ENCODE results near the gene GNB1L.
A peak's percentile ranks its signal among the peaks of the same experiment; 100 is the strongest.

Gene GNB1L, protein sequence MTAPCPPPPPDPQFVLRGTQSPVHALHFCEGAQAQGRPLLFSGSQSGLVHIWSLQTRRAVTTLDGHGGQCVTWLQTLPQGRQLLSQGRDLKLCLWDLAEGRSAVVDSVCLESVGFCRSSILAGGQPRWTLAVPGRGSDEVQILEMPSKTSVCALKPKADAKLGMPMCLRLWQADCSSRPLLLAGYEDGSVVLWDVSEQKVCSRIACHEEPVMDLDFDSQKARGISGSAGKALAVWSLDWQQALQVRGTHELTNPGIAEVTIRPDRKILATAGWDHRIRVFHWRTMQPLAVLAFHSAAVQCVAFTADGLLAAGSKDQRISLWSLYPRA

DNA sequence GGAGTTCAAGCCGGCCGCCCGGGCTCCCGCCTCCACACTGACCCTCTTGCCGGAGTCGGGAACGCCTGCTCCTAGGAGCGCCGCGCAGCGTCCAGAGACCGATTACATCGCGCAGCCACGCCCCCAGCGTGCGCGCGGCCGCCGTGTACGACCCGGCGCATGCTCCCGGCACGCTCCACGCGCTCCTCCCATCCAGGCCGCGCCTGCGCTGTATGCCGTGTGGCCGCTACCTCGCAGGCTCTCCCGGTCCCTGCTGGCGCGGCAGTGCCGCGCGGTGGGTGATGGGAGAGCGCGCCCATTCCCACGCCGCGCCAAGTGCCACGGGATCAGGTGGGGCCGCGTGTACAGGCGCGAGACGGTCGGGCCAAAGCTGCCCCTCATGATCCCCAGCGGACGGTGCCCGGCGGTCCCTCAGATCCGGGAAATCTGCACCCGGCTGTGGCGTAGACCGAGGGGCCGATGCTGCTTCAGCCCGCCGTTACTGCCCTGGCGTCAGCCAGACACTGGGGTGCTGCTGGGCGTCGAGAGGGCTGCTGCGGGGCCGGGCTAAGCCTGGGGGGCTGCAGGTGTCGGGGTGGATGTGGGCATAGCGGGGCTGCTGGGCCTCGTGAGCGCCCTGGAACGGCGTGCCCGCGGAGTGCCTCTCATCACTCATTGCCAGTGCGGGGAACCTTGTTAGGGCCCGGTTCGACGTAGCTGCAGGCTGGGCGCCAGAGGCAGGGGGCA lies at the start of gene GNB1L, which contains the start of gene RTL10:
GNB1L (minus strand) TSS at position 97 of the 726 bp plus-strand sequence. CDS start 33,519 bp downstream, outside the sequence.
RTL10 (minus strand) TSS at position 97 of the 726 bp plus-strand sequence. CDS start 2,613 bp downstream, outside the sequence.
- DNase-seq (ENCODE audit: low spot score in 2 of 2) (peak; percentile 89 to 92), ATAC-seq (ENCODE audit: low read depth) (peak; percentile 92)
- Mint-ChIP-seq H3K36me3 (peaks cover 7% of the 10 kb centered on the region), H3K27ac (peak within 1 kb of the TSS; percentile 89), H3K4me3 (peak within 1 kb of the TSS; percentile 93), H3K4me1 (peaks cover 27% of the 10 kb centered on the region), H3K27me3 (no peaks in the 10 kb centered on the region), H3K9me3 (no peaks in the 10 kb centered on the region)

DNA sequence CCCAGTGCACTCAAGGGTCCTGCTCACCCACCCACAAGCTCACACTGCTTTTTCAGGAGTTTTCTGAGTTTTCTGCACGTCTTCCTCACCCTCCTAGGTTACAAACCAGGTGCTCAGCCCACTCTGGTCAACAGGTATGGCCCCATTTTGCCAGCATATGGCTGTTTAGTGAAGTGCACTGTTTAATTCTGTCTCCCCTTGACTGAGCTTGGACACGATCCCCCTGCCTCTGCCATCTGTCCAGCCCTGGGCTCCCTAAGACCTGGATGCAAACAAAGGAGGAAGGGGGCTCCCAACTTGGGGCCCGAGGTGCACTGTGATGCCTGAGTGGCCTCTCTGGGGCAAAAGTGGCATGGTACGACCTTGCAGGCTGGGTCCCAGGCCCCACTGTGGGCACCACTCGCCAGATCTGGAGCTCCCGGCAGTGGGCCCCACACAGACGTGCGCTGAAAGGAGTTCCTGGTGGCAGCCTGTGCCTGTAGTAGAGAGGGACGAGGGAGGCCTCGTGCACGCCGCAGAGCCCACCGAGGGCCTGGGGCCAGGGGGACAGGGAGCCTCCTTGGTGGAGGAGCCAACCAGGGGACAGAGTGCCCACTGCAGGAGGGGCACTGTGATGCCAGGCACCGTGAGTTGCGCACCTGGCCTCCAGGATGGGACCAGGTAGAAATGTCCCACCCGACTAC lies 49.6 kb upstream of the GNB1L start:
- H3K27ac Mint-ChIP-seq: no peak overlapping the region
- ATAC-seq (ENCODE audit: low read depth): no peak
- no peaks in the 10 kb centered on the region for H3K9me3 Mint-ChIP-seq
- H3K4me3 Mint-ChIP-seq: no peak overlapping the region
- H3K36me3 Mint-ChIP-seq: peaks cover 10% of the 10 kb centered on the region
- no peak for DNase-seq (ENCODE audit: low spot score in 2 of 2)
- H3K4me1 Mint-ChIP-seq: peaks cover 5% of the 10 kb centered on the region
- H3K27me3 Mint-ChIP-seq: no peaks in the 10 kb centered on the region

DNA sequence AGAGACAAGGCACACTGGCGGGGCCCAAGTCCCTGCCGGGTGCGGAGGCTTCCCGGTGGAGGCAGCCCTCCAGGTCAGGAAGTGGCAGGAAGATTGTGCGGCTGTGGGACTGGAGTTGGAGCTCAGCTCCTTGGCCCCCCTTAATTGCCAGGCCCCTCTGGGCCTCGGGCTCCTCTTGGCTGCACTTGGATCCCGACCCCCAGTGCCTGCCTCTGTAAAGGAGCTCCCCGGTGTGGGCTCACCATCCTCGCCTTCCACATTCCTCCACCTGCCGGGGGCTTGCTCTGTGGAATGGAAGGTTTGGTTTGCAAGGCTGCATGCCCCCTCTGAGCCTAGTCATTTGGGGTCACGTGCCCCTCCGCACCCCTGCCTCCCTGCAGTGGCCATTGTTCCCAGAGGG lies 48.8 kb upstream of the GNB1L start:
- Mint-ChIP-seq H3K4me1 (peaks cover 2% of the 10 kb centered on the region), H3K4me3 (no peak overlapping the region), H3K9me3 (no peaks in the 10 kb centered on the region), H3K36me3 (peaks cover 15% of the 10 kb centered on the region), H3K27me3 (no peaks in the 10 kb centered on the region), H3K27ac (no peak overlapping the region)
- no peak for ATAC-seq (ENCODE audit: low read depth)
- DNase-seq (ENCODE audit: low spot score in 2 of 2): no peak

DNA sequence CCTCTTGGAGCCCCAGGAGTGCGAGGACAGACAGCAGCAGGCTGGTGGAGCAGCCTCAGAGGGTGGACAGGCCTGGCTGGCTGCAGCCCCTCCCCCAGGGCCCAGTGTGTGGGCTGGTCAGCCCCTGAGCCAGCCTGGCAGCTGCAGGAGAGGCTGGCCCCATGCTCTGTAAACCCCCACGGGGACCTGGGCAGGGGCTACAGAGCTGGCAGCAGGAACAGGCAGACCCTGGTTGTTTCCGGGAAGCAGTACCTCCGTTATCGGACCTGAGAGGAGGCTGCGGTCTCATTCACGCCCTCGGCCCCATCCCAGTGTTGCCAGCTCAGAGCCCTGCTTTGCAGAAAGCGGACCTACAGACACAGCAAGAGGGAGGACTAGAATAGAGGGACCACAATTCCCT lies 48.4 kb upstream of the GNB1L start:
- DNase-seq (ENCODE audit: low spot score in 2 of 2): no peak
- no peak for ATAC-seq (ENCODE audit: low read depth)
- H3K4me1 Mint-ChIP-seq: peaks cover 2% of the 10 kb centered on the region

DNA sequence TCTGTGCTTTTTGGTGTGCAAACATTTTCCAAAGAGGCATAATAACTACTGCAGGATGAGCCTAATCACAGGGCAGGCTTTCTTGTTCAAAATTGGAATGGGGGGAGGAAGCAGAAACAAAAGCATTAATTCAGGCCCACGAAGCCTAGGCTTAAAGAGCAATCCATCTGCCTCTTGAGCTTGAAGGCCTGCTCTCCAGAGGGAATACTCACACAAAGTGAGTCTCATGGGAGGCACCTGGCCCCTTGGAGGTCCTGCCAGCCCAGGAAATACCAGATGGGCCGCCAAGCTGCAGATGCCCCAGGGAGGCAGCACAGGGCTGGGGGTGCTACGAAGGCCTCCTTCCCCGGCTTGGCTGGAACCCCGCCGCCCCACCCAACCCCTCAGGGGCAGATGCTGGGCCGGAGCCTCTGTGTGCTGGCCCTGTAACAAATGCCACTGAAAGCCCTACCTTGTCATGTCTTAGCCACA lies 47.6 kb upstream of the GNB1L start:
- Mint-ChIP-seq H3K27ac (no peak overlapping the region), H3K27me3 (no peaks in the 10 kb centered on the region), H3K9me3 (no peaks in the 10 kb centered on the region), H3K4me3 (no peak overlapping the region), H3K4me1 (peaks cover 2% of the 10 kb centered on the region), H3K36me3 (peaks cover 16% of the 10 kb centered on the region)
- ATAC-seq (ENCODE audit: low read depth) (no peak), DNase-seq (ENCODE audit: low spot score in 2 of 2) (no peak)

More for the DNA sequence above, 48.4 kb upstream of the GNB1L start:
- no peak overlapping the region for H3K4me3 Mint-ChIP-seq
- peaks cover 16% of the 10 kb centered on the region for H3K36me3 Mint-ChIP-seq
- H3K27me3 Mint-ChIP-seq: no peaks in the 10 kb centered on the region
- H3K9me3 Mint-ChIP-seq: no peaks in the 10 kb centered on the region
- H3K27ac Mint-ChIP-seq: no peak overlapping the region

DNA sequence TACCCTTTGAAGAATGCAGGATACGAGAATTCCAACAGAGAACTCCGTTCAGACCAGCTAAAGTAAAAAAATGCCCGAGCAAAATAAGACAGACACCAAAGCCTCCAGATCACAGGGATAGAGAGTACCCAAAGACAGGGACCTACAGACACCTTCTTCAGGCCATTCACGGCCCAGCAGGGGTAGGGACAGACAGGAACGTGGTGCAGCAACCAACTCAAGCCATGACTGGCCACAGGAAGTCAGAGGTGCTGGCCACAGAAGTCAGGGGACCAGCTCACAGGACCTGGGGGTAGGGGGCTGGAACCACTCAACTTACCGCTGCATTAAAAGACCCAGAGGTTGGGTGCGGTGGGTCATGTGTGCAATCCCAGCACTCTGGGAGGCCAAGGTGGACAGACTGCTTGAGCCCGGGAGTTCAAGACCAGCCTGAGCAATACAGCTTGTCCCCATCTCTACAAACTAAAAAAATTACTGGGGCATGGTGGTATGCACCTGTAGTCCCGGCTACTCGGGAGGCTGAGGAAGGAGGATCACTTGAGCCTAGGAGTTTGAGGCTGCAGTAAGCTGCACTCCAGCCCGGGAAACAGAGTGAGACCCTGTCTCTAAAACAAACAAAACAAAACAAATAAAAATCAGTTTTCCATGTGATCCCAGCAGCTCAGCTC lies 47.0 kb upstream of the GNB1L start:
- H3K27ac Mint-ChIP-seq: no peak overlapping the region
- no peaks in the 10 kb centered on the region for H3K27me3 Mint-ChIP-seq
- H3K4me1 Mint-ChIP-seq: peaks cover 2% of the 10 kb centered on the region
- no peaks in the 10 kb centered on the region for H3K9me3 Mint-ChIP-seq
- DNase-seq (ENCODE audit: low spot score in 2 of 2) (no peak), ATAC-seq (ENCODE audit: low read depth) (no peak)
- peaks cover 16% of the 10 kb centered on the region for H3K36me3 Mint-ChIP-seq
- H3K4me3 Mint-ChIP-seq: no peak overlapping the region

DNA sequence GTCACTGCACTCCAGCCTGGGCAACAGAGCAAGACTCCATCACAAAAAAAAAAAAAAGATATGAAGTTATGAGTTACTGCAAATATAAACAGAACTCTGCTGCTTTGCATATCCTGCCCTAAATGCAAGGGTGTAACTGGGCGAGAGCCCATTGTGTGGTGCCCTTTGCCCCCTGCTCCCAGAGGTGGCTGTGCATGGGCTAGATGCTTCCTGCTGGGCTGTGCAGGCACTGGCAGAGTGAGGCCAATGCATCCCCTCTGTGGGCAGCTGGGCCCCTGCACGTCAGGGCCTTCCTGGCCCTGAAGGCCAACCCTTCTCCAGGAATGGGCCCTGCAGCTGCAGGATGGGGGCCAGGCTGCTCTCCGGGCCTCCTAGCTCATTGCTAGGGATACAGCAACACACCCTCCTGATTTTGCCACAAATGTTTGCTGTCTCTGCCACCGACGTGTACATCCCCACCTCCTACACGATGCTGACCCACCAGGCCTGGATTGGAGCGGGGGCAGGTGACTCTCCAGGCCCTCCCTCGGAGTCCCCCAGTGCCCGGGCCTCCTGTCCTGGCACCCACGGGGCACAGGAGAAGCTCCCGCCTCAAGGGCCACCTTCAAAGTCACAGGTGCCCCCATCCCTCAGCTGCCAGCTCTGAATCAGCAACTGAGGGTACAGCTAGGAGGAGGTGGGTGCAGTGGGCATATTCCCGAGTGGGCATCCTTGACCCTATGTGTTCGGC lies 46.2 kb upstream of the GNB1L start:
- DNase-seq (ENCODE audit: low spot score in 2 of 2): no peak
- peaks cover 11% of the 10 kb centered on the region for H3K36me3 Mint-ChIP-seq
- no peaks in the 10 kb centered on the region for H3K27me3 Mint-ChIP-seq
- no peak overlapping the region for H3K4me3 Mint-ChIP-seq
- no peaks in the 10 kb centered on the region for H3K9me3 Mint-ChIP-seq
- H3K4me1 Mint-ChIP-seq: peaks cover 2% of the 10 kb centered on the region
- no peak overlapping the region for H3K27ac Mint-ChIP-seq
- ATAC-seq (ENCODE audit: low read depth): no peak

DNA sequence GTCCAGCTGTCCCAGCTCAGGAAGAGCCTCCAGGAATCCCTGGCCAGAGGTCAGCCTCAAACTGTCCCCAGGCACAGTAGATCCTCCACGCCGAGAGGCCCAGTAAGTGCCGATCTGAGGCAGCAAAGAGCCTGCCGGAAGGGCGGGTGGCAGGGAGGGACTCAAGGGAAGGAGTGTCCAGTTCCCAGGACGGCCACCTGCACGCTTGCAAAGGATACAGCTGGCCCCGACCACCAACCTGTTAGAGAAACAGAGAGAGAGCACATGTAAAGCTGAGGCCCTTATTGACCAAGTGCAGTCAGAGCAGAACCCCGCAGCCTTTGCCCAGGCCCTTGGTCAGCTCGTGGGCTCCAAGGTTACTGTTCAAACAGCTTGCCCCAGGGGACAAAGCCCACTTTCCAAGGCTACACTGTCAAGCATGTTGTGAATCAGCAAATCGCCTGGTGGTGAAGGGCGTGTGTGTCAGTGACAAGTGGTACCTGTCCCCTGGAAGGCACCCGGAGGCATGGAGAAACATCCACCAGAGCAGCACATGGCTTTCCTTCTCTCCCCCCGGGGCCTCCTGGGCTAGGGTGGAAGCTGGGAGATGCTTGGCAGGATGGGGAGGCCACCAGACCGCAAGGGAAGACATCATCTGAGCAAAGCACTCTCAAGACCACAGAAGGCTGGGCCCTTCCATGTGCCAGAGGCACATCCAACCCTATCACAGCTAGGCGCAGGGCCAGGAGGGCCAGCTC lies 44.3 kb upstream of the GNB1L start:
- no peak for DNase-seq (ENCODE audit: low spot score in 2 of 2)
- Mint-ChIP-seq H3K4me3 (no peak overlapping the region), H3K4me1 (peaks cover 2% of the 10 kb centered on the region), H3K36me3 (peaks cover 11% of the 10 kb centered on the region), H3K27ac (no peak overlapping the region), H3K27me3 (no peaks in the 10 kb centered on the region), H3K9me3 (no peaks in the 10 kb centered on the region)
- no peak for ATAC-seq (ENCODE audit: low read depth)

DNA sequence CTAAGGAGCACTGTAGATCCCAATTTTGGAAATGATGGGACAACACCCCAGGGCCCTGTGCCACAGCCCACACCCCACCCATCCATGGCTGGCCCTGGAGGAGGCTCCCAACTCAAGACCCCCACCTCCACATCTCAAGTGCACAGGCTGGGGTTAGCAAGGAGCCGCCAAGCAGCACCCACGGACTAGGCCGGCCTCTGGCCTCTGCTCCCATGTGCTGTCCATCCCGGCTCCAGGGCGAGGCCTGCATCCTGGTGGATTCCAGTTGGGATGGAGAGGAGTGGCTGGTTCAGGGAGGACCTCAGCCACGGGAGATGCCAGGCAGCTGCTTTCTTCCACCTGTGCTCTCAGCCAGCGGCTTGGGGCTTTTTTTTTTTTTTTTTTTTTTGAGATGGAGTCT lies 43.5 kb upstream of the GNB1L start:
- Mint-ChIP-seq H3K27ac (no peak overlapping the region), H3K27me3 (no peaks in the 10 kb centered on the region), H3K4me1 (peaks cover 2% of the 10 kb centered on the region), H3K36me3 (peaks cover 12% of the 10 kb centered on the region), H3K4me3 (no peak overlapping the region), H3K9me3 (no peaks in the 10 kb centered on the region)
- ATAC-seq (ENCODE audit: low read depth) (no peak), DNase-seq (ENCODE audit: low spot score in 2 of 2) (no peak)

DNA sequence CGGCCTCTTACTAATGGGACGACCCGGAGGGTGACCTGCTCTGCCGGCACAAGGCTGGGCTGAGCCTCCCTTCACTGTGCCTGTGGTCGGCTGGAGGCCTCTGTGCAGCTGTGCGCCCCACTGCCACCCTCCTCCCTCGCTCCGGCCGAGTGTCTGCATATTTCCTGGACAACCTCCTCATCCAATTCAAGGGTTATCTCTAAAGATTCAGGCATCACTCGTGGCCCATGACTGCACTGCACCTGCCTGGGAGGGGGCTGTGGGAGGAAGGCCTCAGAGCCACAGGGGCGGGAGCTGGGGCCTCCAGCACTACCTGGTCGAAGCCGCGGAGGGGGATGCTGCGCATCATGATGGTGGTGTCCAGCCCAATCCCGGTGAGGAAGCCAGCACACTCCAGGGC lies 43.1 kb upstream of the GNB1L start:
- Mint-ChIP-seq H3K27me3 (no peaks in the 10 kb centered on the region), H3K27ac (no peak overlapping the region), H3K9me3 (no peaks in the 10 kb centered on the region), H3K36me3 (peaks cover 12% of the 10 kb centered on the region), H3K4me1 (peaks cover 2% of the 10 kb centered on the region), H3K4me3 (no peak overlapping the region)
- ATAC-seq (ENCODE audit: low read depth): no peak
- no peak for DNase-seq (ENCODE audit: low spot score in 2 of 2)

DNA sequence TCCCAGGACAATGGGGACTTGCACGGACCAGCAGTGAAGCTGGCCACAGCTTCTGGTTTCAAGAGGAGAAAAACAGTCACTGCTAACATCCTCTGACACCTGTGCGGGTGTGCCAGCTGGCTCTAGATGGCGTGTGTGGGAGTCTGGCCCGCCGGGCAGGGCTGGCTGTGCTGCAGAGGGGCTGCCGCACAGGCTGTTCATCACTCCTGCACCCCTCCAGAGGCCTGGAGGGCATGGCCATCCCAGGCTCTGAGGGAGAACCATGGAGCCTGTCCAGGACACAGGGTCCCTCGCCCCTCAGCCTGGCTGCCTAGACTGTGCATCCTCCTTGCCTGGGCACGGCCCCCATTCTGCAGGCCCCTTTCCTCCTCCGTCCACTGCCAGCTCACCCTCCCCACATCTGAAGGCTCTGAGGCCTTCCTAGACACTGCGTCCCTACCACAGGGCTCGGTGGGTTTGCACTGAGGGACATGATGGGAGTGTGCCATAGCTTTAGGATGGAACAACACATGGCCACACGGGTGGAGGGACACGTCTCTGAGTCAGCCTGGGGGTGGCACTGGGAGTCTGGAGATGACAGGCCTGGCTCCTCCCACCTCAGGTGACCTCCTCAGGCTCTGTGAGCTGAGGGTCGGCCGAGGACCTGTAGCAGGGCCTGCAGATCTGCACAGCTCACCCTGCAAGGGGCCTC lies 42.1 kb upstream of the GNB1L start:
- no peaks in the 10 kb centered on the region for H3K9me3 Mint-ChIP-seq
- H3K27ac Mint-ChIP-seq: no peak overlapping the region
- H3K4me1 Mint-ChIP-seq: peaks cover 9% of the 10 kb centered on the region
- DNase-seq (ENCODE audit: low spot score in 2 of 2) (no peak), ATAC-seq (ENCODE audit: low read depth) (no peak)
- peaks cover 12% of the 10 kb centered on the region for H3K36me3 Mint-ChIP-seq
- H3K4me3 Mint-ChIP-seq: no peak overlapping the region
- no peaks in the 10 kb centered on the region for H3K27me3 Mint-ChIP-seq

DNA sequence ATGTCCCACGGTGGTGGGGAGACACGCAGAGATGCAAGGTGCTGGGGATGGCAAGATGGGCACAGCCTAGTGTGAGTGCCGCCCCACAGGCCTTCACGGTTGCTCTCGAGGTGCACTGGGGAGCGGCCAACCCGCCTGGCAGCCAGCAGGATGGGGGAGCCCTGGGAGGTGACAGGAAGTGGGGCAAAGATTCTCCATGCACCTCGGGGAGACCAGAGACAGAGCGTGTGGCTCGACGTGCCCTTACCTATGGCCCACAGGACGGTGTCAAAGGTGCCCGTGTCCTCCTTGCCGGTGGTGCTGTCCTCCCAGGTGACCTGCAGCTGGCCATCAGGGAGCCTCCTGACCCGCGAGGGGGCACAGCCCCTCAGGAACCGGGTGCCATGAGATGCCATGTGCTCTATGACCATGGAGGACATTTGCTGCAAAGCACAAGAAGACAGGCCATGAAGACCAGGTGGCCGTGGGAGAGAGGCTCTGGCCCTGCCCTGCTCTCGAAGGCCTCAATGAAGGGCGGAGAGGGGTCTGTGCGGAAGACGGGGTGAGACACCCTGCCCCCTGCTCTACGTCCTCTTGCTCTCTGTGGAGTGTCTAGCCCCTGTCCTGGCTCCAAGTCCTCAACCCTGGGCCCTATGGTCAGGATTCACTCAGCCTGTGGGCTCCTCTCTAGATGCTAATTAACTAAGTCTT lies 40.6 kb upstream of the GNB1L start:
- Mint-ChIP-seq H3K36me3 (peaks cover 8% of the 10 kb centered on the region), H3K4me1 (peaks cover 17% of the 10 kb centered on the region), H3K27ac (no peak overlapping the region), H3K9me3 (no peaks in the 10 kb centered on the region), H3K4me3 (no peak overlapping the region), H3K27me3 (no peaks in the 10 kb centered on the region)
- DNase-seq (ENCODE audit: low spot score in 2 of 2) (no peak), ATAC-seq (ENCODE audit: low read depth) (no peak)

Measured in memory B cell (primary cell).